Ascending aorta (tissue), 2 donors: ENCODE results near the gene SAPCD2. TPM values are rescaled to one million over a fixed set of nuclear protein-coding genes. Genes with fewer than 3 reads are reported as not detected.

ENCODE experiments used
- DNase-seq, 2 donors: peaks; one replicate each; pipeline ENCODE4 v3.0.0-alpha.2; 2019; ENCODE audit warnings: low spot score in 2 of 2
- H3K27ac ChIP-seq, 2 donors: fragments of 200-600 bp; sonication (generic); one replicate each; pipeline ENCODE4 v1.5.1; 2016 to 2017; ENCODE audit warnings: mild to moderate bottlenecking in 1 of 2
- H3K27me3 ChIP-seq: fragments of 200-600 bp; sonication (generic); one replicate; pipeline ENCODE4 v1.5.1; 2017
- H3K36me3 ChIP-seq, 2 donors: fragments of 200-600 bp; sonication (generic); one replicate each; pipeline ENCODE4 v1.5.1; 2016
- H3K4me1 ChIP-seq, 2 donors: fragments of 200-600 bp; sonication (generic); one replicate each; pipeline ENCODE4 v1.5.1; 2016 to 2017; ENCODE audit warnings: mild to moderate bottlenecking in 1 of 2
- H3K4me3 ChIP-seq, 2 donors: fragments of 200-600 bp; sonication (generic); one replicate each; pipeline ENCODE4 v1.5.1; 2016 to 2017; ENCODE audit warnings: mild to moderate bottlenecking in 1 of 2
- H3K9me3 ChIP-seq, 2 donors: fragments of 200-600 bp; sonication (generic); one replicate each; pipeline ENCODE4 v1.5.1; 2016
- CTCF ChIP-seq, 3 experiments: fragments of 200-600 bp in 2 of 3; fragments of 450-650 bp in 1 of 3; sonication (generic) in 2 of 3; IDR thresholded peaks; one replicate each; pipeline ENCODE4 v1.5.1; 2016 to 2019; ENCODE audit warnings: antibody characterized with exemption in 3 of 3, mild to moderate bottlenecking in 1 of 3, moderate library complexity in 1 of 3
- intact Hi-C: fragments of 100-400 bp; cut with DNase I; formaldehyde crosslinking; loops from one replicate; pipeline ENCODE4 v1.15.1; 2023
- total RNA-seq: library from RNA; depleted of rRNA; stranded (reverse); fragments of >200 nt; gene quantifications from one replicate; pipeline ENCODE4 v1.1.0, GENCODE V29; 2016

SAPCD2 gene
- total RNA-seq, 1 donor from 2014 or later = 8.7 TPM

GRCh38 chr9:137054932-137055384, 15.4 kb downstream of the SAPCD2 start:
- no peak overlapping the region for H3K4me3 ChIP-seq
- no peak for TF ChIP-seq CTCF (IDR thresholded peaks at IDR 0.05)
- H3K36me3 ChIP-seq = no peaks in the 10 kb centered on the region
- intact Hi-C loops = no loop called here
- DNase-seq = no peak
- no peak overlapping the region for H3K27ac ChIP-seq
- H3K4me1 ChIP-seq = peaks cover 5 to 16% of the 10 kb centered on the region in 2 donors
- H3K27me3 ChIP-seq = peaks cover 15% of the 10 kb centered on the region
- H3K9me3 ChIP-seq = no peaks in the 10 kb centered on the region

- DNase-seq = no peak
- Histone ChIP-seq H3K9me3 (no peaks in the 10 kb centered on the region), H3K27me3 (peaks cover 20% of the 10 kb centered on the region), H3K36me3 (no peaks in the 10 kb centered on the region), H3K4me1 (peaks cover 5 to 16% of the 10 kb centered on the region in 2 donors), H3K27ac (no peak within 1 kb of the TSS), H3K4me3 (peak within 1 kb of the TSS in 1 of 2 donors; percentile 36)
- TF ChIP-seq CTCF (IDR thresholded peaks at IDR 0.05) = no peak
- intact Hi-C loops = no loop called here
These were observed 16.1 kb downstream of the SAPCD2 start, which contains the start of gene ENTPD2 for GRCh38 chr9:137053944-137054931. ENTPD2 (minus strand) TSS chr9:137054061; CDS start chr9:137053997, 64 bp downstream.

- H3K4me1 ChIP-seq = peaks cover 5 to 16% of the 10 kb centered on the region in 2 donors
- intact Hi-C loops = no loop called here
- H3K36me3 ChIP-seq = no peaks in the 10 kb centered on the region
- DNase-seq = no peak
- peak overlapping the region in 1 of 2 donors; percentile 36 for H3K4me3 ChIP-seq
- H3K9me3 ChIP-seq = no peaks in the 10 kb centered on the region
- H3K27me3 ChIP-seq = peaks cover 28% of the 10 kb centered on the region
- TF ChIP-seq CTCF (IDR thresholded peaks at IDR 0.05) = no peak
- H3K27ac ChIP-seq = no peak overlapping the region
These were observed 17.1 kb downstream of the SAPCD2 start for GRCh38 chr9:137052998-137053943.

- DNase-seq = no peak
- Histone ChIP-seq H3K4me1 (peaks cover 5 to 16% of the 10 kb centered on the region in 2 donors), H3K4me3 (no peak overlapping the region), H3K27ac (no peak overlapping the region), H3K36me3 (no peaks in the 10 kb centered on the region), H3K9me3 (no peaks in the 10 kb centered on the region), H3K27me3 (peaks cover 29% of the 10 kb centered on the region)
- TF ChIP-seq CTCF (IDR thresholded peaks at IDR 0.05) = no peak
- intact Hi-C loops = no loop called here
These were observed 18.1 kb downstream of the SAPCD2 start for GRCh38 chr9:137052293-137052692.

DNA sequence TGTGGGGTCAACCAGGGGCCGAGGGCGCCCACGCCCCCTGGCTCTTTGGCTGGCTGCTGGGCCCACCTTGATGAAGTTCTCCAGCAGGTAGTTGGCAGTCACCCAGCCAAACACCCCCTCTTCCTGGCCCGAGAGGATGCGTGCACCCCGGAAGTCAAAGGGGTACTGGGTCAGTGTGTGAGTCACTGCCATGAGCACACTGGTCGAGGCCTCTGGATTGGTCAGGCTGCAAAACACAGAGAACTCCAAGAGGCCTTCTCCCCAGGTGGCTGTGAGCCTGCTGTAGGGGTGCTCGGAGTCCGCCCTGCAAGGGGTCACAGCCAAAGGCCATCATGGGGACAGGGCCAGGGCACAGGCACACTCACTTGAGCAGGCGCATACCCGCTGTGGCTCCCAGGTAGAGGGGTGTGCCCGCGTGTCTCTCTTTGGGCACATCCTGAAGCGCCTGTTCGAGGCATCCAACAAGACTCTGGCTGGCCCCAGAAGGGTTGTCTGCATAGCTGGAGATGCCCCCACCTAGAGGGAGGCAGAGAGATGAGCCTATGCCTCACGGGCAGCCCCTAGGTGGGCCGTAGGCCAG, 19.1 kb downstream of the SAPCD2 start:
- no peak overlapping the region for H3K4me3 ChIP-seq
- H3K4me1 ChIP-seq = peaks cover 5 to 20% of the 10 kb centered on the region in 2 donors
- no peak overlapping the region for H3K27ac ChIP-seq
- intact Hi-C loops = no loop called here
- H3K27me3 ChIP-seq = peaks cover 34% of the 10 kb centered on the region
- no peaks in the 10 kb centered on the region for H3K9me3 ChIP-seq
- no peak for TF ChIP-seq CTCF (IDR thresholded peaks at IDR 0.05)
- no peaks in the 10 kb centered on the region for H3K36me3 ChIP-seq
- DNase-seq = no peak
